GM12892 (cell line): Measurements from ENCODE around the gene MMP26.

Experiments used
- POLR2A ChIP-seq: IDR thresholded peaks from 2 replicates; pipeline ENCODE4 v1.6.1; 2011; ENCODE audit warnings: low read depth, low read length, control low read depth
- POLR2AphosphoS5 ChIP-seq: IDR thresholded peaks from 2 replicates; pipeline ENCODE4 v1.6.1; 2011; ENCODE audit warnings: low read depth, low read length, control low read depth
- TAF1 ChIP-seq: IDR thresholded peaks from 2 replicates; pipeline ENCODE4 v1.6.1; 2011; ENCODE audit warnings: low read depth, mild to moderate bottlenecking, control low read depth, low read length, borderline replicate concordance

GRCh38 chr11:4671741-4672140, 32.8 kb upstream of the MMP26 start:
- TF ChIP-seq POLR2A: no peak
- TF ChIP-seq POLR2AphosphoS5: no peak
- no peak for TF ChIP-seq TAF1
